DMS 273 (cell line): ENCODE results near the gene OCIAD1.
A peak's percentile ranks its signal among the peaks of the same experiment; 100 is the strongest.
"Not testable (repeated sequence)": the region's sequence is repeated elsewhere in the genome, so short reads cannot be mapped to it uniquely, and the experiment has no call there.

Experiments
- DNase-seq: peaks from one replicate; lab custom pipeline; 2025; ENCODE audit not compliant: unreplicated experiment; lab: John Stamatoyannopoulos, UW

The OCIAD1 gene

DNA sequence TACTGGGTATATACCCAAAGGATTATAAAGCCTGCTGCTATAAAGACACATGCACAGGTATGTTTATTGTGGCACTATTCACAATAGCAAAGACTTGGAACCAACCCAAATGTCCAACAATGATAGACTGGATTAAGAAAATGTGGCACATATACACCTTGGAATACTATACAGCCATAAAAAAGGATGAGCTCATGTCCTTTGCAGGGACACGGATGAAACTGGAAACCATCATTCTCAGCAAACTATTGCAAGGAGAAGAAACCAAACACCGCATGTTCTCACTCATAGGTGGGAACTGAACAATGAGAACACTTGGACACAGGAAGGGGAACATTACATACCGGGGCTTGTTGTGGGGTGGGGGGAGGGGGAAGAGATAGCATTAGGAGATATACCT, 58.9 kb downstream of the OCIAD1 start:
- DNase-seq: not testable (repeated sequence)

- no peak for DNase-seq
Measured at GRCh38 chr4:48891028-48891619, 60.2 kb downstream of the OCIAD1 start.

GRCh38 chr4:48896845-48897244, 66.0 kb downstream of the OCIAD1 start:
- DNase-seq: peak; percentile 40

GRCh38 chr4:48898733-48899431, 68.0 kb downstream of the OCIAD1 start:
- no peak for DNase-seq

DNA sequence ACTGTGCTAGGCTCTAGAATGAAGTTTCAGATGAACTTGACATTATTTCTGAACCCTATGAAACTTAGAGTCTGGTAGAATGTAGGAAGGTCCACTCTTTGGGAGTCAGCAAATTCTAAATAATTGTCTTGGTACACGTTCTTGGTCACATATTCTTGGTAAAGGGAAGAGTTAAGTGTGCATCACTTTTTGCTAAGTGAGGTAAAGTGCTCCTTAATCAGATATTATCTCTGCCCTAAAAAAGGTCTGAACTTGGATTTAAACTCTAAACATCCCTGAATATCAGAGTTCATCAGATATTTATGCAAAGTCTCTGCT, 68.5 kb downstream of the OCIAD1 start:
- no peak for DNase-seq

DNA sequence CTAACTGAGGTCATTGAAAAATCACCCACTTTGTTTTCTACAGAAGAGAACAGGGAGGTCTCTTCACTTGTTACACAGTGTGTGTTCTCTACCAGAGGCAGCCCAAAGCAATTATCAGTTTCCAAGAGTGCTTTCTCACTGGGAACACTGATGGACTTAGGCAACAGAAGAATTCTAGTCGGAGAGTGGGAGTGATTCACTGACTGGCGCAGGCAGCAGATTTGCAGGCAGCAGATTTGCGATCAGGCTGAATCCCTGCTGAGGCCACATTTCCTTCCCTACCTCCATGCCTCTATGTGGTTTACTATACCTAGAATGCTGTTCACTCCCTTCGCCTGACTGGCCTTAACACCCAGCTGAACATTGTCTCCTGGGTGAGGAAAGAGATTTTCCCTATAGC, 69.1 kb downstream of the OCIAD1 start:
- no peak for DNase-seq

DNA sequence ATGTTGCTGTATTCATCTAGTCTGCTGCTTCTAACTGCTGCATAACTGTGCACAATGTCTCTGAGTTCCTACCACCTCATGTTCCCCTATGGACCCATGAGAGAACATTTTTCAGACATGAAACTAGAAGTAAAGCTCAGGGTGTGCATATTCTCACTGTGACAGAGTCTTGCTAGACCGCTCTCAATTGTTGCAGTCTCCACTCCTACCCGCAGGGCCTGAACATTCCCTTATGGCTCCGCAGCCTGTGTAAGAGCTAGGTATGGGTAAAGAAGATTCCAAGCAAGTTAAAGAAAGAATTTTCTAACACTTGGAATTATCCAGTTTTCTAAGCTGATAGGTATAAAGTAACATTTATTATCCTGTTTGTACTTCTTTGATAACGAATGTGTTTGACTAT, 70.3 kb downstream of the OCIAD1 start:
- no peak for DNase-seq

- DNase-seq: peak; percentile 90
Measured at GRCh38 chr4:48902266-48902665, 71.4 kb downstream of the OCIAD1 start.

- peak; percentile 76 for DNase-seq
Measured at GRCh38 chr4:48904101-48904500, 73.2 kb downstream of the OCIAD1 start.

DNA sequence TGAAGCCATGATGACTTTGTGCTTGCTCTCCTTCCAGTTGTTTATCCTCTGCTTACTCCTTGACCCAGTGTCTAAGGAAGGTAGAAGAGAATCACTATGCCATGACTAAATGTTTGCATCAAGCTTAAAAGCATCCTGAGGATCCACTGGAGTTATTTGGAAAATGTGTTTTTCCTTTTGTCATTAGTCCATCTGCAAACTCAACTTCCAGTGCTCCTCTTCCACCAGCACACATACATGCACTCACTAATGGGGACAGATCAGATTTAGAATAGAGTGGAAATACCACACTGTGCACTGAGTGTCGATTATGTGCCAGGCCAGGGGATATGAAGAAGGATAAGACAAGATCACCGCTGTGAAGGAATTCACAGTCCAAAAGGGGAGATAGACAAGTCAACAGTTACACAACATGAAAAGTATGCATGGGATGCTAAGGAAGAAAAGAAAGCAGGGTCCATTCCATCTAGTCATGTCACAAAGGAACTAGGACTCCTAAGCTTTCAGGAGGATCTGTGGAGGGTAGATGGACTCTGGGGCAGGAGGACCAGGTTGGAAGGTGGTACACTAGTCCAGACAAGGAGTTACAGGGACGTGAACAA, 73.8 kb downstream of the OCIAD1 start:
- no peak for DNase-seq

DNA sequence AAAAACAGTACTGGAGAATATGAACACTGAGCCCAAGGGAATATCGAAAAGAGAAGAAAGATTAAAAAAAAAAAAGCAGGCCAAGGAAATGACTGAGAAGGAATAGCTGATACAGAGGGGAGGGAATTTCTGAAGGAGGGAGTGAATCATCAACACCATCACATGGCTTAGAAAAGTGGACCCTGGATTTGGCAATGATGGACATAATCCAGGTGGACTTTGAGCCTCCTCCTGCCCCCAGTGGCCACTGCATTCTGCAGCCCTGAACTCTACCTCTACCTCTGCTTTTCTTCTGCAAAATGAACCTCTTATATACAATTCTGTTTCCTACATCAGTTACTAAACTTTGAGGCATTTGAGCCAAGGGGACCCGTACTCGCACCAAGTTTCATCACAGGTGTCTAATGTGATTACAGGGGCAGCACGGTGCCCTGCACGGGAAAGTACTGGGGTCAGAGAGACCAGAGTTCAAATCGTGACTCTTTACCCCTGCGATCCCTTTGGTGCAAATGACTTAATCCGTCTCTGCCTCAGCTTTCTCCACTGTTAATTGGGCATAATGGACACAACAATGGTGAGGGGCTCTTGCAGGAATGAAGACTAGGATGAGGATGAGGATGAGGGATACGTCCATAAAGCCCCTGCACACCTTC, 74.6 kb downstream of the OCIAD1 start:
- no peak for DNase-seq

GRCh38 chr4:48906206-48907173, 75.6 kb downstream of the OCIAD1 start, which contains the start of gene OCIAD2:
Gene OCIAD2, minus strand, starts transcription at chr4:48906774. Its CDS starts 2,225 bp downstream, at chr4:48904549.
- DNase-seq: peak; percentile 86

DNA sequence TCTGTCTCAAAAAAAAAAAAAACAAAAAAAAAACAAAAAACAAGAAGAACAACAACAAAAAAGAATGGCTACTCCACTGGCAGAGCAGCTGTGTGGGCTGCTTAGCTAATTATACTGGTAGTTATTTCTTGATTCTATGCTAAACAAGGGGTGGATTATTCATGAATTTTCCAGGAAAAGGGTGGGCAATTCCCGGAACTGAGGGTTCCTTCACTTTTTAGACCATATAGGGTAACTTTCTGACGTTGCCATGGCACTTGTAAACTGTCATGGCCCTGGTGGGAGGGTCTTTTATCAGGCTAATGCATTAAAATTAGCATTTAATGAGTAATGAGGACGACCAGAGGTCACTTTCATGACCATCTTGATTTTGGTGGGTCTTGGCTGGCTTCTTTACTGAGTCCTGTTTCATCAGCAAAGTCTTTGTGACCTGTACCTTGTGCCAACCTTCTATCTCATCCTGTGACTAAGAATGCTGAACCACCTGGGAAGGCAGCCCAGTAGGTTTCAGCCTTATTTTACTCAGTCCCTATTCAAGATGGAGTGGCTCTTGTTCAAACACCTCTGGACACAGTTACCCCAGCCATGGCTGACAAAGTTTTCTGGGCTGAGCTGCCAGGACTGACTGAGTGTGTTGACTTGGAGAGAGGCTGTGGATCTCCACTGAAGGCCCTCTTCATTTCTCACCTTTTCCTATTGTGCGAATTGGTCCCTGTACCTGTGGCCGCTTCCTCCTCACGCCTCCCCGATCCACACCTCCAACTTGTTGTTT, 77.0 kb downstream of the OCIAD1 start:
- no peak for DNase-seq

- DNase-seq: no peak
Measured at GRCh38 chr4:48908687-48909086, 77.8 kb downstream of the OCIAD1 start.

- DNase-seq: peak; percentile 34
Measured at GRCh38 chr4:48909697-48910096, 78.8 kb downstream of the OCIAD1 start.

DNA sequence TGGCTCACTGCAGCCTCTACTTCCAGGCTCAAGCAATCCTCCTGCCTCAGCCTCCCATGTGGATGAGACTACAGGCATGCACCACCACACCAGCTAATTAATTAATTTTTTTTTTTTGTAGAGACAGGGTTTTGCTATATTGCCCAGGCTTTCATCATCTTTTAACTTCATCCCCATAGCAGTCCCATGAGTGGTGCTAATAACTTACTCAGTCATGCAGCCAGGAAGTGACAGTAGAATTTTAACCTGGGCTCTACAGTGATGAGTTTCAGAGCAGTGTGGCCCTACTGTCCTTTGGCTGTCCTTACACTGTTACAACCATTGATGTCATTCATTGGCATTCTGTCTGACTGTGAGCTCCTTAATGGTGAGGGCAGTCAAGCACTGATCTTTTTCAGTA, 79.6 kb downstream of the OCIAD1 start:
- DNase-seq: no peak
